GM18951 (cell line): Measurements from ENCODE around the gene BCCIP.

ENCODE experiments used
- POLR2A ChIP-seq: IDR thresholded peaks from 4 replicates; pipeline ENCODE4 v1.6.1; 2011; ENCODE audit warnings: mild to moderate bottlenecking; ENCODE audit not compliant: insufficient read length, insufficient read depth; ENCODE audit errors: extremely low read depth
- in situ Hi-C: fragments of 300-500 bp; cut with MboI; formaldehyde crosslinking; loops from one replicate; pipeline ENCODE4 v1.12.0; 2022; ENCODE audit warnings: low sequenced_read_pairs, mixed read lengths, inconsistent platforms; ENCODE audit not compliant: unreplicated experiment

The BCCIP gene

DNA sequence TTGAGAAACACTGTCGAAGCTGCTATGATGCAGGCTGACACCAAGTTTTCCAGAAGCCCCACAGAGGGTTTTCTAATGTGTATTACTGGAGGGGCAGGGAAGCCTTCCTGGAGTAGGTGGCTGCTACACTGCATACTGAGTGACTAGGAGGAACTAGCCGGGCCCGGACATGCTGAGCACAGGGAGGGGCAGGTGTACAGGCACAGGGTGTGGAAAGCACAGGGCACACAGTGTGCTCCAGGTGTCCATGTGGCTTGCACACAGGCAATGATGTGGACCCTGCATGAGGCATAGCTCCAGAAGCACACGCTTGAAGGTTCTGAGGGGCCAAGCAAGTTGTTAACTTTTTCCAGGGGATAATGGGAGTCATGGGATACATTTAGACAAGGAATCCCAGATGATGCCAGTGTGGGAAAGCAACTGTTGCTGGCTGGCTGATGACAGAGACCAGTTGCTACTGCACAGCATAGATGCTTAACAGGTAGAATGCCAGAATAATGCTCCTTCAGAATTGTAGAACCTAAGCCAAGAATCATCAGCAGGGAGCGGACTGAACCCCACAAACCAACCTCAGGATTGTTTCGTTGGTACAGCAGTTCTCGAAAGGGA lies 43.2 kb downstream of the BCCIP start:
- no peak for TF ChIP-seq POLR2A
- in situ Hi-C loops: no loop called here

DNA sequence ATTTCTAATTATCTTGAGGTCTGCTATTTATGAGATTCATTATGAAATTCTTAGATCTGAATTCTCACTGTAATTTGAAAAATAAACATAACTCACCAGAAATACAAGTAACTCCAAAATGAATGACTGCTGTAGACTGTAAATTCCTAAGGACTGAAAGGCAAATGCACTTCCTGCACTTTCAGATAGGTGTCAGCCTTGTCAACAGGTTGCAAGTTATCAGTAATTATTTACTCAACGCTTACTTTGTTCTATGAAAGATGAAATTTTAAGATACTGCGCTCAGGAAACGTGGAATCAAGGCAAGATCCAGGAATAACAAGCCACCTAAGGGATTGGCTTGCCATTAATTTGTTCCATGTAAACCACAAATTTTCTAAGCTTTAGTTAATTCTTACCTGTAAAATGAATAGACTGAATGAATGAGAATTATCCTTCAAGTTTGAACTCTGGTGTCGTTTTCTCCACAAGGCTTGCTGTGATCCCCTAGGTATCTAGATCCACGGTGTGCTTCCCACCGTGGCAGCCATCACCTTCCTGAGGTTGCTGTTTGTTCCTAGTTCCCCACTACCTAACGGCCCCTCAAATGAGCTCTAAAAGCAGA lies 45.1 kb downstream of the BCCIP start:
- in situ Hi-C loops: no loop called here

DNA sequence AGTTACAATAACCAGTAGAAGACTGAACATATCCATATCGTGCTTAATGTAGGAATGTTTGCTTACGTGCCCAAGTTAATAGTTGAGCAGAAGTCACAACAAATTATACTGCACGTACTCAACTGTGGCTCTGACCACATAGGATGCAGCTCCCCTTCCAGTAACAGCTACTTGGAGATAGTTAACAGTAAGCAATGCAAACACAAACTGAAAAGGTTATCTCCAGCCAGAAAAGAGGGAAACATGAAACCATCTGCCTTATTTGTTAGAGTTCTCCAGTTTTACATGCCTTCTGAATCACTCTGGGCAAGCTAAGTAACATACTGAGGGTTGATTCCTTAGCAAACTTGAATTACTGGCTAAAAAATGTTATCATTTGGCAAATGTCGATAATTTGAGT lies 48.0 kb downstream of the BCCIP start:
- in situ Hi-C loops: no loop called here
- no peak for TF ChIP-seq POLR2A

More for the DNA sequence above, 45.1 kb downstream of the BCCIP start:
- TF ChIP-seq POLR2A: no peak

DNA sequence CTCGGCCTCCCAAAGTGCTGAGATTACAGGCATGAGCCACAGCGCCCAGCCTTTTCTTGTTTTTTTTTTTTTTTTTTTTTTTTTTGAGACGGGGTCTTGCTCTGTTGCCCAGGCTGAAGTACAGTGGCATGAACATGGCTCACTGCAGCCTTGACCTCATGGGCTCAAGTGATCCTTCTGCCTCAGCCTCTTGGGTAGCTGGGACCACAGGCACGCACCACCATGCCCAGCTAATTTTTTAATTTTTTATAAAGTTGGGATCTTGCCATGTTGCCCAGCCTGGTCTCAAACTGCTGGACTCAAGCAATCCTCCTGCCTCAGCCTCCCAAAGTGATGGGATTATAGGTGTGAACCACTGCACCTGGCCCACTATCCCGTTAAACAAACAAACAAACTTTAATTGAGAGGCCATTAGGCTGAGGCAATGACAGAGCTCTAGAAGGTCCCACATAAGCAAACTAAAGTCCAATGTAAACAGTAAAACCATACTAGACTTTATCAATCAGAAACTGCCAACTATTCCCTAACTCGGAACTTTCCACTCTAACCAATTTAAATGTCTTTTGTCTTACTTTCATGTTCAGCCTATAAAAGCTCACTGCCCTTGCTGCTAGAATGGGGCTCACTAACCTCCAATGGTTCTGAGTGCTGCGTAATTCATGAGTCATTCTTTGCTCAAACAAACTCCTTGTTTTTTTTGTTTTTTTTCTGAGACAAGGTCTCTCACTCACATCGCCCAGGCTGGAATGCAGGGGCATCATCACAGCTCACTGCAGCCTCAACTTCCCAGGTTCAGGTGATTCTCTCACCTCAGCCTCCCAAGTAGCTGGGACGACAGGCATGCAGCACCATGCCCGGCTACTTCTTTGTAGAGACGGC lies 55.9 kb downstream of the BCCIP start:
- in situ Hi-C loops: no loop called here
- no peak for TF ChIP-seq POLR2A

DNA sequence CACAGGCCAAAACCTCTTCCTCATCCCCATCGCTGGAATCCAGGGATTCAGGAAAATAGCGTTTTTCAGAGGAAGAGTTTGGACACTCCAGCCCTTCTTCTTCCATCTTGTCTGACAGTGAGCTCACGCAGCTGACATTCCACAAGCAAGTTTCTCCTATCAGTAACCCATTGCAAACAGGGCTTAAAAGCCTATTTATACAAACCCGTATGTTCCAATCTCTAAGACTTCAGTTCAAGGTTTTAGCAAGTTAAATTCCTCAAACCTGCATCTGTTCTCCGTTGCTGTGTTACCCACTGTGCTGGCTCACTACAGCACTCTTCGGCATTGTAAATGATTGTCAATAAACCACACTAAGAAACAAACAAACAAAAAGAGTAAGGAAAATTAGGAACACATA lies 57.4 kb downstream of the BCCIP start:
- TF ChIP-seq POLR2A: no peak
- in situ Hi-C loops: no loop called here

DNA sequence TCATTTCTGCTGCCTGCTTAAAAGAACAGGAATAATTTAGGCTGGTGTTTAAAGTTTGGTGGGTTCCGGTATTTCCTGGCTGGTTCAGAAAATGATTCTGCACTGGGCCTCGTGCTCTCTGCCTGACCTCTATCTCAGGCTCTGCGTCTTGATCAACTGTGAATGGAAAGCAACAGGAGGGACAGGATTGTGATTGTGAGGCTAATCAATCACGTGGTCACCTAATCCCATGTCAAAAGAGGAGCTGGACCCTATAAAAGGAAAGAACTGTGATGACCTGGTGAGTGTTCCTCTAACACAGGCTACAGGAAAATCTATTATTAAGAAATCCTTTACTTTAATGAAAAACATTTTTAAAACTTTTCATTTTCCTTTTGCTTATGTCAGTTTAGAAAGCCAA lies 57.8 kb downstream of the BCCIP start, which contains the start of gene DHX32:
Gene DHX32, minus strand, starts transcription at position 101 of the 400 bp plus-strand sequence. CDS start 468 bp downstream, outside the sequence.
- in situ Hi-C loops: no loop called here
- no peak for TF ChIP-seq POLR2A

DNA sequence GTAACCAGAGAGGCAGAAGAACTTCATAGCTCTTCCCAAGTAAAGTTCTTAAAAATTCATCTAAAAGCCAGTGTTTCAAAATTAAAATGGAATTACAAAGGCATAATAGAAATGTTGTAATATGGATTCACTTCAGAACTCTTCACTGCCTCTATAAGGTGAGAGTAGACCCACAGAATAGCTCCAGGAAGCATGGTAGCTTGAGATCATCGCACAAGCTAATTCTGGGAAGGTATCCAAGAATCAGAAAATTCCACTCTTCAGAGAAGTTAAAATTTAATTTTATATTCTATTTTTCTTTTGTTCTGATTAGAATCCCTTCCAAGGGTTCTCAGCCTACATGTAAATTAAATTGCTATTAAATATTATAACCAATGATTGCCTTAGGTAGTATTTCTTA lies 59.2 kb downstream of the BCCIP start:
- in situ Hi-C loops: no loop called here

DNA sequence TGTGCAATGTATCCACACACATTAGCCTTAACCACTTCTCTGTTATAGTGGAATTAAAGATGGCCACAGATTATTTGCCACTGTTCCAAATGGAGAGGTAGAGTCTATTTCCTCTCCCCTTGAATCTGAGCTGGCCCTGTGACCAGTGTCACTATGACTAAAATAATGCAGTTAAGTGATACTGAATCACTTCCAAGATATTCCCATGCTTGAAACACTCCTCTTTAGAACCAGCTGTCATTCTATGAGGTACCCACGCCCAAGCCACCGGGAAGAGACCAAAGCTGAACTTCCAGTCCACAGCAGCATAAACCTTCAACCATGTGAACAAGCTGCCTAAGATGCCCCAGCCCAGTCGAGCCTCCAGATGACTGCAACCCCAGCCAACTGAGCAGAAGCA lies 59.9 kb downstream of the BCCIP start:
- no peak for TF ChIP-seq POLR2A
- in situ Hi-C loops: no loop called here

More for the DNA sequence above, 59.2 kb downstream of the BCCIP start:
- no peak for TF ChIP-seq POLR2A
